Body of pancreas (tissue), 4 donors: ENCODE results near the gene NEDD9.

Experiments
- POLR2A ChIP-seq, 3 donors: fragments of 450-650 bp; IDR thresholded peaks; one replicate each; pipeline ENCODE4 v1.6.1; 2016; ENCODE audit warnings: antibody characterized with exemption in 3 of 3, mild to moderate bottlenecking in 2 of 3
- TF ChIP-seq, protein P1 (sequence below), 7 experiments: fragments of 450-650 bp in 4 of 7; fragments of 200-600 bp in 3 of 7; sonication (generic) in 3 of 7; IDR thresholded peaks; one replicate each; pipeline ENCODE4 v1.5.1; 2016 to 2019; ENCODE audit warnings: antibody characterized with exemption in 7 of 7

DNA sequence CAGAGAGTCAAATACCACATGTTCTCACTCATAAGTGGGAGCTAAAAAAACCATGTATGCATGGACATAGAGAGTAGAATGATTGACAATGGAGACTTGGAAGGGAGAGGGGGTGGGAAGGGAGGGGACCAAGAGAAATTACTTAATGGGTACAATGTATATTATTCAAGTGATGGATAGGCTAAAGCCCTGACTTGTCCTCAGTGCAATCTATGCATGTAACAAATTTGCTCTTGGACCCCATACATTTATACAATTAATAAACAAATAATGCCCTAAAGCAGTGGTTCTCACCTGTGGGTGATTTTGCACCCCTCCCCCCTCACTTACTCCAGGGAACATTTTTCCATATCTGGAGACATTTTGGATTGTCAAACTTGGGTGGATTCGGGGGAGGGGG lies 33.5 kb upstream of the NEDD9 start:
- TF ChIP-seq, protein P1, sequence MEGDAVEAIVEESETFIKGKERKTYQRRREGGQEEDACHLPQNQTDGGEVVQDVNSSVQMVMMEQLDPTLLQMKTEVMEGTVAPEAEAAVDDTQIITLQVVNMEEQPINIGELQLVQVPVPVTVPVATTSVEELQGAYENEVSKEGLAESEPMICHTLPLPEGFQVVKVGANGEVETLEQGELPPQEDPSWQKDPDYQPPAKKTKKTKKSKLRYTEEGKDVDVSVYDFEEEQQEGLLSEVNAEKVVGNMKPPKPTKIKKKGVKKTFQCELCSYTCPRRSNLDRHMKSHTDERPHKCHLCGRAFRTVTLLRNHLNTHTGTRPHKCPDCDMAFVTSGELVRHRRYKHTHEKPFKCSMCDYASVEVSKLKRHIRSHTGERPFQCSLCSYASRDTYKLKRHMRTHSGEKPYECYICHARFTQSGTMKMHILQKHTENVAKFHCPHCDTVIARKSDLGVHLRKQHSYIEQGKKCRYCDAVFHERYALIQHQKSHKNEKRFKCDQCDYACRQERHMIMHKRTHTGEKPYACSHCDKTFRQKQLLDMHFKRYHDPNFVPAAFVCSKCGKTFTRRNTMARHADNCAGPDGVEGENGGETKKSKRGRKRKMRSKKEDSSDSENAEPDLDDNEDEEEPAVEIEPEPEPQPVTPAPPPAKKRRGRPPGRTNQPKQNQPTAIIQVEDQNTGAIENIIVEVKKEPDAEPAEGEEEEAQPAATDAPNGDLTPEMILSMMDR (IDR thresholded peaks at IDR 0.05), result no peak
- no peak for TF ChIP-seq POLR2A (IDR thresholded peaks at IDR 0.05)
